SK-N-SH (cell line): Measurements from ENCODE around the gene TMIE. TPM values are rescaled to one million over a fixed set of nuclear protein-coding genes. Genes with fewer than 3 reads are reported as not detected.

Source experiments
- CTCF ChIA-PET: fragments of 300-600, 350-600 bp; formaldehyde crosslinking; extraction: SDS; loops from one replicate; lab custom pipeline; 2021; lab: Yijun Ruan, JAX
- POLR2A ChIA-PET: fragments of 350-600 bp; sonication (Branson Sonifier 250); formaldehyde crosslinking; extraction: SDS; loops from one replicate; lab custom pipeline; 2020; ENCODE audit warnings: antibody characterized with exemption, inconsistent platforms; lab: Yijun Ruan, JAX
- DNase-seq: peaks from one replicate; pipeline ENCODE4 v3.0.0; 2012
- H2AFZ ChIP-seq: fragments of 200-600 bp; sonication (generic); 2 replicates; pipeline ENCODE4 v1.8.1; 2016; ENCODE audit warnings: antibody characterized with exemption, mild to moderate bottlenecking, low read depth
- H3F3A ChIP-seq: fragments of 200-600 bp; sonication (generic); replicated peaks from 2 replicates; pipeline ENCODE3; 2016; ENCODE audit warnings: antibody characterized with exemption, mild to moderate bottlenecking; ENCODE audit not compliant: insufficient read depth
- H3K27ac ChIP-seq, 2 experiments: fragments of 200-500 bp in 1 of 2; fragments of 200-600 bp in 1 of 2; sonication (Bioruptor generic) in 1 of 2; sonication (generic), shearing (Covaris generic) in 1 of 2; 2 replicates each; pipeline versions ENCODE4 v1.5.1 to v1.6.1; 2014 to 2016; ENCODE audit warnings: low read depth in 2 of 2, inconsistent platforms in 1 of 2, low read length in 1 of 2, mild to moderate bottlenecking in 1 of 2, mixed read lengths in 1 of 2
- H3K27me3 ChIP-seq: fragments of 200-600 bp; sonication (generic), shearing (Covaris generic); 2 replicates; pipeline ENCODE4 v1.6.1; 2016; ENCODE audit warnings: mixed run types; ENCODE audit not compliant: insufficient read depth
- H3K36me3 ChIP-seq, 2 experiments: fragments of 200-500 bp in 1 of 2; fragments of 200-600 bp in 1 of 2; sonication (Bioruptor generic) in 1 of 2; sonication (generic) in 1 of 2; replicated peaks in 1 of 2; 2 replicates each; pipeline versions ENCODE3 to v1.5.1; 2014 to 2016; ENCODE audit warnings: low read length in 1 of 2, mild to moderate bottlenecking in 1 of 2; ENCODE audit not compliant: insufficient read depth in 2 of 2, control insufficient read depth in 1 of 2
- H3K4me1 ChIP-seq, 2 experiments: fragments of 200-500 bp in 1 of 2; fragments of 200-600 bp in 1 of 2; sonication (Bioruptor generic) in 1 of 2; sonication (generic), shearing (Covaris generic) in 1 of 2; 2 replicates each; pipeline versions ENCODE4 v1.5.1 to v1.6.1; 2014 to 2016; ENCODE audit warnings: low read depth in 1 of 2, low read length in 1 of 2, mixed run types in 1 of 2; ENCODE audit not compliant: insufficient read depth in 2 of 2, control insufficient read depth in 1 of 2
- H3K4me2 ChIP-seq: fragments of 200-600 bp; sonication (generic), shearing (Covaris generic); 2 replicates; pipeline ENCODE4 v1.6.1; 2017; ENCODE audit warnings: mixed run types
- H3K4me3 ChIP-seq, 2 experiments: fragments of 200-500 bp in 1 of 2; fragments of 200-600 bp in 1 of 2; sonication (Bioruptor generic) in 1 of 2; sonication (generic), shearing (Covaris generic) in 1 of 2; 2 replicates each; pipeline versions ENCODE4 v1.5.1 to v1.8.1; 2014 to 2016; ENCODE audit warnings: low read depth in 2 of 2, inconsistent platforms in 1 of 2, low read length in 1 of 2, mild to moderate bottlenecking in 1 of 2, mixed read lengths in 1 of 2, moderate library complexity in 1 of 2
- H3K79me2 ChIP-seq: fragments of 200-600 bp; sonication (generic); 2 replicates; pipeline ENCODE4 v1.8.1; 2017; ENCODE audit warnings: mild to moderate bottlenecking; ENCODE audit not compliant: insufficient read depth
- H3K9ac ChIP-seq: fragments of 200-600 bp; sonication (generic); 2 replicates; pipeline ENCODE4 v1.6.1; 2017; ENCODE audit warnings: mixed run types
- H3K9me2 ChIP-seq: fragments of 200-600 bp; sonication (generic); 2 replicates; pipeline ENCODE4 v1.6.1; 2017; ENCODE audit warnings: mixed run types
- H3K9me3 ChIP-seq: fragments of 200-600 bp; sonication (generic); 2 replicates; pipeline ENCODE4 v1.6.1; 2017; ENCODE audit warnings: mixed run types, mild to moderate bottlenecking, moderate library complexity
- H4K20me1 ChIP-seq: fragments of 200-600 bp; sonication (generic); 2 replicates; pipeline ENCODE4 v1.6.1; 2017; ENCODE audit warnings: mild to moderate bottlenecking, mixed run types; ENCODE audit not compliant: insufficient read depth
- CTCF ChIP-seq: fragments of 200-600 bp; sonication (generic); IDR thresholded peaks from 2 replicates; pipeline ENCODE4 v1.6.1; 2017; ENCODE audit warnings: antibody characterized with exemption, mild to moderate bottlenecking, moderate library complexity
- ELF1 ChIP-seq: IDR thresholded peaks from 2 replicates; pipeline ENCODE4 v1.4.0; 2012
- FOXJ3 ChIP-seq: sonication (generic); formaldehyde crosslinking; IDR thresholded peaks from 2 replicates; pipeline ENCODE4 v1.5.1; 2020; ENCODE audit warnings: mild to moderate bottlenecking, missing genetic modification reagents
- FOXM1 ChIP-seq: IDR thresholded peaks from 2 replicates; pipeline ENCODE4 v1.4.0; 2012; ENCODE audit warnings: low read depth, mild to moderate bottlenecking
- GATA2 ChIP-seq: sonication (generic); formaldehyde crosslinking; IDR thresholded peaks from 2 replicates; pipeline ENCODE4 v1.5.0; 2020; ENCODE audit warnings: mild to moderate bottlenecking, missing genetic modification reagents
- MXI1 ChIP-seq: IDR thresholded peaks from 2 replicates; pipeline ENCODE4 v1.6.1; 2012; ENCODE audit warnings: mild to moderate bottlenecking, low read depth, low read length, improper control_type of control experiment
- REST ChIP-seq: IDR thresholded peaks from 2 replicates; pipeline ENCODE4 v1.6.1; 2012; ENCODE audit warnings: mild to moderate bottlenecking, low read depth, low read length, moderate library complexity
- RXRA ChIP-seq: IDR thresholded peaks from 2 replicates; pipeline ENCODE4 v1.4.0; 2012; ENCODE audit warnings: low read depth, mild to moderate bottlenecking, borderline replicate concordance
- TCF12 ChIP-seq: IDR thresholded peaks from 2 replicates; pipeline ENCODE4 v1.4.0; 2012
- YY1 ChIP-seq: IDR thresholded peaks from 2 replicates; pipeline ENCODE4 v1.4.0; 2012; ENCODE audit warnings: low read depth, mild to moderate bottlenecking
- ZBTB33 ChIP-seq: IDR thresholded peaks from 2 replicates; pipeline ENCODE4 v1.4.0; 2012; ENCODE audit warnings: low read depth, borderline replicate concordance
- WGBS: methylation state at CpG from one replicate; pipeline ENCODE4 v1.1.6; 2017; ENCODE audit warnings: low lambda C conversion rate; 5-methylcytosine and 5-hydroxymethylcytosine counted together
- polyA plus RNA-seq, 3 experiments: library from polyadenylated mRNA; depleted of rRNA; stranded (reverse); fragments of >200 nt; gene quantifications; 2 replicates each; pipeline ENCODE4 v1.2.3, GENCODE V29; 2012
- TF ChIP-seq, protein P1 (sequence below): fragments of 150-350 bp; IDR thresholded peaks from 2 replicates; pipeline ENCODE4 v1.6.1; 2016; ENCODE audit warnings: mild to moderate bottlenecking, low read depth, low read length
- TF ChIP-seq, protein P2 (sequence below): IDR thresholded peaks from 2 replicates; pipeline ENCODE4 v1.4.0; 2012; ENCODE audit warnings: low read depth, borderline replicate concordance
- TF ChIP-seq, protein P3 (sequence below): IDR thresholded peaks from 2 replicates; pipeline ENCODE4 v1.4.0; 2012; ENCODE audit warnings: low read depth

Gene TMIE
- polyA plus RNA-seq, 1 of the 3 experiments (the other 2 are of a cell fraction) = 0.03 TPM

DNA sequence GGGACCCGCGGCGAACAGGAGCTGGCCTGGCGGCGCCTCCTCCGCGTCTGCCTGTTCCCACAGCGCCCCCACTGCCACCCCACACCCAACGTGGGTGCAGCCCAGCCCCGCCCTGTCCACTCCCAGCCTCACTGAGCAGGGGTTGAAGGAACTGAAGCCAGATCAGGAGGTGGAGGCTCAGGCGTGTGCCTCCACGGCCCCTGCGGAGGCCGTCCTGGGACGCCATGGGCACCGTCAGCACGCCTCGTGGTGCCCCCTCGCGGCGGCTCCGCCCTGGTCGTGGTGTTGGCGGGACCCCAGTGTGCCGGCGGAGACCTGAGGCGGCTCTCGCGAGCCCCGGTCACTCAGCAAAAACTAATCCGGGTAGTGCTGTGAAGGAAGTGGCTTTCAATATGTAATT, 55.5 kb downstream of the TMIE start:
- CTCF ChIA-PET = interaction anchor here (1.2 kb wide), 1 partner anchor 190 kb away, joined by 3 read pairs; no protein-coding TSS in a partner anchor
- WGBS = 77% methylated on average over 16 of the region's 31 CpGs
- H3K9ac ChIP-seq = no peak overlapping the region

More for the DNA sequence above, 55.5 kb downstream of the TMIE start:
- H3K4me3 ChIP-seq = no peak overlapping the region
- POLR2A ChIA-PET = no interaction called here
- H3K27me3 ChIP-seq = no peaks in the 10 kb centered on the region; the same call in 1 of the 2 replicates
- H4K20me1 ChIP-seq = no peaks in the 10 kb centered on the region
- H3K4me1 ChIP-seq = no peaks in the 10 kb centered on the region
- H3F3A ChIP-seq = no peaks in the 10 kb centered on the region
- H3K79me2 ChIP-seq = no peaks in the 10 kb centered on the region
- DNase-seq = no peak
- TF ChIP-seq FOXM1 (no peak), TCF12 (no peak), REST (no peak), ELF1 (no peak), MXI1 (no peak), ZBTB33 (no peak), FOXJ3 (CRISPR knock-in tag) (no peak), YY1 (no peak), GATA2 (no peak), RXRA (no peak), CTCF (no peak)
- TF ChIP-seq, protein P1, sequence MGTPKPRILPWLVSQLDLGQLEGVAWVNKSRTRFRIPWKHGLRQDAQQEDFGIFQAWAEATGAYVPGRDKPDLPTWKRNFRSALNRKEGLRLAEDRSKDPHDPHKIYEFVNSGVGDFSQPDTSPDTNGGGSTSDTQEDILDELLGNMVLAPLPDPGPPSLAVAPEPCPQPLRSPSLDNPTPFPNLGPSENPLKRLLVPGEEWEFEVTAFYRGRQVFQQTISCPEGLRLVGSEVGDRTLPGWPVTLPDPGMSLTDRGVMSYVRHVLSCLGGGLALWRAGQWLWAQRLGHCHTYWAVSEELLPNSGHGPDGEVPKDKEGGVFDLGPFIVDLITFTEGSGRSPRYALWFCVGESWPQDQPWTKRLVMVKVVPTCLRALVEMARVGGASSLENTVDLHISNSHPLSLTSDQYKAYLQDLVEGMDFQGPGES = no peak
- TF ChIP-seq, protein P2, sequence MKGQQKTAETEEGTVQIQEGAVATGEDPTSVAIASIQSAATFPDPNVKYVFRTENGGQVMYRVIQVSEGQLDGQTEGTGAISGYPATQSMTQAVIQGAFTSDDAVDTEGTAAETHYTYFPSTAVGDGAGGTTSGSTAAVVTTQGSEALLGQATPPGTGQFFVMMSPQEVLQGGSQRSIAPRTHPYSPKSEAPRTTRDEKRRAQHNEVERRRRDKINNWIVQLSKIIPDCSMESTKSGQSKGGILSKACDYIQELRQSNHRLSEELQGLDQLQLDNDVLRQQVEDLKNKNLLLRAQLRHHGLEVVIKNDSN = no peak
- TF ChIP-seq, protein P3, sequence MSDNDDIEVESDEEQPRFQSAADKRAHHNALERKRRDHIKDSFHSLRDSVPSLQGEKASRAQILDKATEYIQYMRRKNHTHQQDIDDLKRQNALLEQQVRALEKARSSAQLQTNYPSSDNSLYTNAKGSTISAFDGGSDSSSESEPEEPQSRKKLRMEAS = no peak
- no peaks in the 10 kb centered on the region for H3K9me3 ChIP-seq
- no peaks in the 10 kb centered on the region for H3K9me2 ChIP-seq
- H3K36me3 ChIP-seq = no peaks in the 10 kb centered on the region
- no peak overlapping the region for H3K27ac ChIP-seq
- no peak overlapping the region for H2AFZ ChIP-seq
- no peak overlapping the region for H3K4me2 ChIP-seq
